GM19452 (cell line): ENCODE measurements around the gene RFTN1.

Experiments used
- ATAC-seq: cut with Tn5 transposase; IDR thresholded peaks from one replicate; pipeline ENCODE4 v1.9.1; 2021; ENCODE audit not compliant: unreplicated experiment

RFTN1 gene

GRCh38 chr3:16513141-16514020 is at the start of gene RFTN1:
Gene RFTN1 (minus strand): TSS chr3:16513699. CDS start chr3:16493869, 19,830 bp downstream.
- ATAC-seq = no peak

- no peak for ATAC-seq
These were observed 46.3 kb upstream of the RFTN1 start for GRCh38 chr3:16559653-16560365.

GRCh38 chr3:16554126-16554525 is 40.6 kb upstream of the RFTN1 start:
- no peak for ATAC-seq

GRCh38 chr3:16552757-16553156 is 39.3 kb upstream of the RFTN1 start:
- no peak for ATAC-seq

GRCh38 chr3:16551342-16551976 is 38.0 kb upstream of the RFTN1 start:
- no peak for ATAC-seq

GRCh38 chr3:16550676-16551341 is 37.3 kb upstream of the RFTN1 start:
- ATAC-seq = peak; percentile 87

- peak; percentile 32 for ATAC-seq
These were observed 36.8 kb upstream of the RFTN1 start for GRCh38 chr3:16550305-16550675.

- no peak for ATAC-seq
These were observed 35.2 kb upstream of the RFTN1 start for GRCh38 chr3:16548721-16549120.

- ATAC-seq = no peak
These were observed 34.3 kb upstream of the RFTN1 start for GRCh38 chr3:16547561-16548357.

GRCh38 chr3:16546186-16547010 is 32.9 kb upstream of the RFTN1 start:
- no peak for ATAC-seq

- no peak for ATAC-seq
These were observed 32.1 kb upstream of the RFTN1 start for GRCh38 chr3:16545413-16546185.

- no peak for ATAC-seq
These were observed 29.9 kb upstream of the RFTN1 start for GRCh38 chr3:16543242-16543864.

GRCh38 chr3:16538507-16538906 is 25.0 kb upstream of the RFTN1 start:
- ATAC-seq = no peak

- no peak for ATAC-seq
These were observed 23.5 kb upstream of the RFTN1 start for GRCh38 chr3:16536996-16537395.

GRCh38 chr3:16536344-16536663 is 22.8 kb upstream of the RFTN1 start:
- ATAC-seq = no peak

GRCh38 chr3:16534640-16535262 is 21.3 kb upstream of the RFTN1 start:
- no peak for ATAC-seq

GRCh38 chr3:16533928-16534574 is 20.6 kb upstream of the RFTN1 start:
- ATAC-seq = no peak

GRCh38 chr3:16529264-16529663 is 15.8 kb upstream of the RFTN1 start:
- no peak for ATAC-seq
